G401 (cell line): ENCODE data around the gene HCN2. TPM values are rescaled to one million over a fixed set of nuclear protein-coding genes. Genes with fewer than 3 reads are reported as not detected.
A peak's percentile ranks its signal among the peaks of the same experiment; 100 is the strongest.

ENCODE experiments used
- DNase-seq: peaks from one replicate; pipeline ENCODE4 v3.0.0-alpha.2; 2015; ENCODE audit warnings: low spot score
- in situ Hi-C: cut with HindIII; loops from 2 replicates; pipeline ENCODE4 v1.10.0; 2016; ENCODE audit warnings: low sequenced_read_pairs, mixed read lengths
- total RNA-seq: library from RNA; depleted of rRNA; stranded (reverse); fragments of >200 nt; shearing (Covaris generic); gene quantifications from 2 replicates; pipeline ENCODE4 v1.2.3, GENCODE V29; 2014

The HCN2 gene
- total RNA-seq, 1 experiment from 2014 or later: 6.0 TPM

- in situ Hi-C loops: no loop called here
- no peak for DNase-seq
Observed at GRCh38 chr19:570251-570686, 19.4 kb upstream of the HCN2 start.

- in situ Hi-C loops: no loop called here
- DNase-seq: peak; percentile 33
Observed at GRCh38 chr19:570937-571565, 18.6 kb upstream of the HCN2 start.

- DNase-seq: peak; percentile 53
- in situ Hi-C loops: no loop called here
Observed at GRCh38 chr19:571566-571974, 18.1 kb upstream of the HCN2 start.

GRCh38 chr19:572140-572742, 17.4 kb upstream of the HCN2 start, which contains the start of gene BSG:
Gene BSG (plus strand): TSS chr19:572596. CDS start chr19:572635, 39 bp downstream.
- in situ Hi-C loops: no loop called here
- peak; percentile 94 for DNase-seq

- in situ Hi-C loops: no loop called here
- DNase-seq: no peak
Observed at GRCh38 chr19:572743-573518, 16.8 kb upstream of the HCN2 start.

GRCh38 chr19:573519-573825, 16.2 kb upstream of the HCN2 start:
- in situ Hi-C loops: no loop called here
- DNase-seq: no peak

GRCh38 chr19:574658-575526, 14.8 kb upstream of the HCN2 start:
- in situ Hi-C loops: no loop called here
- peak; percentile 59 for DNase-seq

- DNase-seq: no peak
- in situ Hi-C loops: no loop called here
Observed at GRCh38 chr19:575527-576506, 13.9 kb upstream of the HCN2 start.

- in situ Hi-C loops: no loop called here
- DNase-seq: no peak
Observed at GRCh38 chr19:576768-577438, 12.8 kb upstream of the HCN2 start.

- in situ Hi-C loops: no loop called here
Observed at GRCh38 chr19:577439-578392, 12.0 kb upstream of the HCN2 start.

GRCh38 chr19:579111-579841, 10.4 kb upstream of the HCN2 start:
- in situ Hi-C loops: no loop called here

More at GRCh38 chr19:577439-578392, 12.0 kb upstream of the HCN2 start:
- DNase-seq: no peak

GRCh38 chr19:579842-580155, 9.9 kb upstream of the HCN2 start:
- in situ Hi-C loops: no loop called here
- no peak for DNase-seq

More at GRCh38 chr19:579111-579841, 10.4 kb upstream of the HCN2 start:
- no peak for DNase-seq

- in situ Hi-C loops: no loop called here
- DNase-seq: no peak
Observed at GRCh38 chr19:580274-580835, 9.3 kb upstream of the HCN2 start.

GRCh38 chr19:581399-582111, 8.1 kb upstream of the HCN2 start:
- in situ Hi-C loops: no loop called here
- no peak for DNase-seq

- in situ Hi-C loops: no loop called here
- DNase-seq: no peak
Observed at GRCh38 chr19:582497-583197, 7.0 kb upstream of the HCN2 start.
